Mesendoderm (in vitro differentiated cells): ENCODE results near the gene C21orf58.

ENCODE experiments used
- DNase-seq: peaks from one replicate; pipeline ENCODE4 v3.0.0; 2013
- H2AK5ac ChIP-seq: 2 replicates; pipeline ENCODE4 v1.6.1; 2013; ENCODE audit warnings: low read length, inconsistent platforms
- H2BK120ac ChIP-seq: 2 replicates; pipeline ENCODE4 v1.6.1; 2013; ENCODE audit warnings: low read depth, mild to moderate bottlenecking, low read length, moderate library complexity, mixed read lengths
- H2BK15ac ChIP-seq: replicated peaks from 2 replicates; pipeline ENCODE4 v1.6.1; 2013; ENCODE audit warnings: low read depth, mild to moderate bottlenecking, moderate library complexity
- H2BK5ac ChIP-seq: 2 replicates; pipeline ENCODE4 v1.6.1; 2013; ENCODE audit warnings: low read length, inconsistent platforms
- H3K18ac ChIP-seq: 2 replicates; pipeline ENCODE4 v1.6.1; 2013; ENCODE audit warnings: mild to moderate bottlenecking, low read length, mixed read lengths
- H3K23ac ChIP-seq: one replicate; pipeline ENCODE4 v1.6.1; 2013; ENCODE audit warnings: low read length
- H3K27ac ChIP-seq: 2 replicates; pipeline ENCODE4 v1.5.1; 2013; ENCODE audit warnings: low read depth, mild to moderate bottlenecking, inconsistent platforms, low read length, moderate library complexity
- H3K27me3 ChIP-seq: 2 replicates; pipeline ENCODE4 v1.6.1; 2013; ENCODE audit warnings: low read length, control low read depth, mild to moderate bottlenecking, inconsistent platforms; ENCODE audit not compliant: insufficient read depth, poor library complexity
- H3K36me3 ChIP-seq: 2 replicates; pipeline ENCODE4 v1.6.1; 2013; ENCODE audit warnings: low read length, inconsistent platforms; ENCODE audit not compliant: control insufficient read depth, insufficient read depth
- H3K4ac ChIP-seq: one replicate; pipeline ENCODE4 v1.6.1; 2013; ENCODE audit warnings: low read depth, mild to moderate bottlenecking, low read length, moderate library complexity
- H3K4me1 ChIP-seq: 2 replicates; pipeline ENCODE4 v1.6.1; 2013; ENCODE audit warnings: low read depth, low read length, inconsistent platforms; ENCODE audit not compliant: control insufficient read depth
- H3K4me2 ChIP-seq: 2 replicates; pipeline ENCODE4 v1.6.1; 2013; ENCODE audit warnings: low read length
- H3K4me3 ChIP-seq: 2 replicates; pipeline ENCODE4 v1.5.1; 2013; ENCODE audit warnings: mild to moderate bottlenecking, low read length
- H3K56ac ChIP-seq: one replicate; pipeline ENCODE4 v1.6.1; 2013; ENCODE audit warnings: low read length
- H3K79me1 ChIP-seq: 2 replicates; pipeline ENCODE4 v1.6.1; 2013; ENCODE audit warnings: low read length, inconsistent platforms
- H3K79me2 ChIP-seq: 2 replicates; pipeline ENCODE4 v1.6.1; 2013; ENCODE audit warnings: mild to moderate bottlenecking, low read length; ENCODE audit not compliant: control insufficient read depth, insufficient read depth
- H3K9ac ChIP-seq: 2 replicates; pipeline ENCODE4 v1.6.1; 2013; ENCODE audit warnings: low read length, inconsistent platforms
- H4K5ac ChIP-seq: one replicate; pipeline ENCODE4 v1.6.1; 2013; ENCODE audit warnings: low read length
- H4K8ac ChIP-seq: one replicate; pipeline ENCODE4 v1.6.1; 2013; ENCODE audit warnings: low read depth, mild to moderate bottlenecking, control low read depth, low read length, moderate library complexity
- WGBS: extraction: QIAGEN DNeasy Blood & Tissue Kit; methylation state at CpG from one replicate; pipeline ENCODE4 v1.1.7; 2013; ENCODE audit warnings: low lambda C conversion rate, missing lambda C conversion rate; ENCODE audit not compliant: insufficient coverage; ENCODE audit errors: extremely low coverage; 5-methylcytosine and 5-hydroxymethylcytosine counted together

Gene C21orf58

GRCh38 chr21:46287541-46287940 is 36.1 kb downstream of the C21orf58 start:
- WGBS: no CpG with 5 or more reads among the region's 10 CpGs
- DNase-seq: no peak
- Histone ChIP-seq H2BK120ac (no peak overlapping the region), H2BK5ac (no peak overlapping the region), H4K8ac (no peak overlapping the region), H3K27me3 (no peaks in the 10 kb centered on the region), H2BK15ac (no peak overlapping the region), H2AK5ac (no peak overlapping the region), H3K4me2 (no peak overlapping the region), H3K4me1 (peaks cover 6% of the 10 kb centered on the region), H3K56ac (peak overlapping the region; percentile 10), H3K79me1 (peaks cover 6% of the 10 kb centered on the region), H3K4me3 (no peak overlapping the region), H3K27ac (no peak overlapping the region), H3K23ac (no peak overlapping the region), H3K4ac (no peak overlapping the region), H4K5ac (no peak overlapping the region), H3K79me2 (peaks cover 28% of the 10 kb centered on the region), H3K36me3 (no peaks in the 10 kb centered on the region), H3K9ac (no peak overlapping the region), H3K18ac (no peak overlapping the region)

- Histone ChIP-seq H3K9ac (peak overlapping the region; percentile 96), H4K5ac (no peak overlapping the region), H3K36me3 (no peaks in the 10 kb centered on the region), H3K4me2 (peak overlapping the region; percentile 87), H2BK15ac (no peak overlapping the region), H3K27ac (peak overlapping the region; percentile 96), H3K23ac (no peak overlapping the region), H2BK5ac (no peak overlapping the region), H4K8ac (no peak overlapping the region), H3K56ac (peak overlapping the region; percentile 98), H2BK120ac (no peak overlapping the region), H3K18ac (peak overlapping the region; percentile 91), H3K4ac (no peak overlapping the region), H3K79me2 (peaks cover 35% of the 10 kb centered on the region), H3K4me3 (peak overlapping the region; percentile 37), H2AK5ac (no peak overlapping the region), H3K4me1 (peaks cover 6% of the 10 kb centered on the region), H3K27me3 (no peaks in the 10 kb centered on the region), H3K79me1 (peaks cover 6% of the 10 kb centered on the region)
- WGBS: no CpG with 5 or more reads among the region's 16 CpGs
- no peak for DNase-seq
These were observed 37.0 kb downstream of the C21orf58 start for GRCh38 chr21:46286648-46287002.

GRCh38 chr21:46285761-46286647 is 37.7 kb downstream of the C21orf58 start, which contains the start of gene YBEY:
YBEY (plus strand) TSS chr21:46286342; CDS start chr21:46286914, 572 bp downstream.
- H4K5ac ChIP-seq: no peak within 1 kb of the TSS
- H3K56ac ChIP-seq: peak within 1 kb of the TSS; percentile 98
- peak within 1 kb of the TSS; percentile 91 for H3K18ac ChIP-seq
- H2BK5ac ChIP-seq: peak within 1 kb of the TSS; percentile 70
- H4K8ac ChIP-seq: no peak within 1 kb of the TSS
- peak within 1 kb of the TSS; percentile 89 for H3K23ac ChIP-seq
- peak; percentile 96 for DNase-seq
- peaks cover 1% of the 10 kb centered on the region for H3K36me3 ChIP-seq
- no CpG with 5 or more reads among the region's 105 CpGs for WGBS
- H3K4me1 ChIP-seq: peaks cover 6% of the 10 kb centered on the region
- peak within 1 kb of the TSS; percentile 87 for H3K4me2 ChIP-seq
- H3K4me3 ChIP-seq: peak within 1 kb of the TSS; percentile 85
- H3K9ac ChIP-seq: peak within 1 kb of the TSS; percentile 96
- H3K27me3 ChIP-seq: no peaks in the 10 kb centered on the region
- peak within 1 kb of the TSS; percentile 96 for H3K27ac ChIP-seq
- no peak within 1 kb of the TSS for H2BK120ac ChIP-seq
- H3K4ac ChIP-seq: no peak within 1 kb of the TSS
- H2AK5ac ChIP-seq: no peak within 1 kb of the TSS
- peaks cover 7% of the 10 kb centered on the region for H3K79me1 ChIP-seq
- H2BK15ac ChIP-seq: no peak within 1 kb of the TSS
- H3K79me2 ChIP-seq: peaks cover 38% of the 10 kb centered on the region

GRCh38 chr21:46285206-46285661 is 38.4 kb downstream of the C21orf58 start, which contains the start of gene MCM3AP:
MCM3AP (minus strand) TSS chr21:46285611; CDS start chr21:46285286, 325 bp downstream.
- Histone ChIP-seq H2AK5ac (no peak within 1 kb of the TSS), H2BK120ac (no peak within 1 kb of the TSS), H3K4me2 (peak within 1 kb of the TSS; percentile 70), H2BK5ac (peak within 1 kb of the TSS; percentile 70), H3K27ac (peak within 1 kb of the TSS; percentile 96), H3K79me1 (peaks cover 8% of the 10 kb centered on the region), H3K9ac (peak within 1 kb of the TSS; percentile 96), H3K4me1 (peaks cover 6% of the 10 kb centered on the region), H3K23ac (peak within 1 kb of the TSS; percentile 89), H3K4me3 (peak within 1 kb of the TSS; percentile 85), H3K4ac (no peak within 1 kb of the TSS), H2BK15ac (no peak within 1 kb of the TSS), H4K8ac (peak within 1 kb of the TSS; percentile 42), H4K5ac (no peak within 1 kb of the TSS), H3K27me3 (no peaks in the 10 kb centered on the region), H3K56ac (peak within 1 kb of the TSS; percentile 98), H3K36me3 (peaks cover 2% of the 10 kb centered on the region), H3K79me2 (peaks cover 42% of the 10 kb centered on the region), H3K18ac (peak within 1 kb of the TSS; percentile 91)
- no CpG with 5 or more reads among the region's 6 CpGs for WGBS
- no peak for DNase-seq

- Histone ChIP-seq H3K36me3 (peaks cover 2% of the 10 kb centered on the region), H4K5ac (no peak overlapping the region), H3K23ac (no peak overlapping the region), H3K79me1 (peaks cover 6% of the 10 kb centered on the region), H4K8ac (peak overlapping the region; percentile 42), H3K9ac (peak overlapping the region; percentile 96), H2BK15ac (no peak overlapping the region), H3K4me3 (no peak overlapping the region), H2BK5ac (no peak overlapping the region), H3K4ac (no peak overlapping the region), H2BK120ac (no peak overlapping the region), H3K56ac (no peak overlapping the region), H3K4me2 (peak overlapping the region; percentile 12), H2AK5ac (no peak overlapping the region), H3K27ac (no peak overlapping the region), H3K18ac (no peak overlapping the region), H3K79me2 (peaks cover 40% of the 10 kb centered on the region), H3K27me3 (no peaks in the 10 kb centered on the region), H3K4me1 (peaks cover 6% of the 10 kb centered on the region)
- no peak for DNase-seq
- WGBS: no CpG with 5 or more reads among the region's 1 CpG
These were observed 38.9 kb downstream of the C21orf58 start for GRCh38 chr21:46284733-46285132.
